ENCODE data around the gene ALDH3B2. TPM values are rescaled to one million over a fixed set of nuclear protein-coding genes. Genes with fewer than 3 reads are reported as not detected.

The ALDH3B2 gene
- total and polyA plus RNA-seq, 2 experiments from 2014 or later: not detected

DNA sequence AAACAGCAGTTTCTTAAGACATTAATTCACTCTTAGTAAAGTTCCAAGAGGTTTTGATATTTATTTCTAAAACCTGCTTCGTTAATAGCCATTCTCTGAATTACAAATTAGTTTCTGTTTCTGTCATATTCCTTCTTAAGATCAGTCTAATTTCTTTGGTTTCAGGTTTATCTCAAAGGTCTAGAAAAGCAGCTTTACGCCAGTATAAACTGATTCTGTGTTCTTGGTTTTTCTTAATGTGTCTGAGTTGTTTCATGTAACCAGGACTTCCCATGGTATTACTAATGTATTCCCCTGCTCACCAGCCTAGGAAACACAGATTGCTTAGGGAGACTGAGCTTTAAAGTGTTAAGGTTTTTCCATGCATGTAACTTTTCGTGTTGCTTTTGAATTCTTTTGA, 17.1 kb downstream of the ALDH3B2 start:
- no peak overlapping the region for H3K4me3 ChIP-seq
- H3K9me3 ChIP-seq (ENCODE audit: low read depth): no peaks in the 10 kb centered on the region
- TF ChIP-seq, protein P1, sequence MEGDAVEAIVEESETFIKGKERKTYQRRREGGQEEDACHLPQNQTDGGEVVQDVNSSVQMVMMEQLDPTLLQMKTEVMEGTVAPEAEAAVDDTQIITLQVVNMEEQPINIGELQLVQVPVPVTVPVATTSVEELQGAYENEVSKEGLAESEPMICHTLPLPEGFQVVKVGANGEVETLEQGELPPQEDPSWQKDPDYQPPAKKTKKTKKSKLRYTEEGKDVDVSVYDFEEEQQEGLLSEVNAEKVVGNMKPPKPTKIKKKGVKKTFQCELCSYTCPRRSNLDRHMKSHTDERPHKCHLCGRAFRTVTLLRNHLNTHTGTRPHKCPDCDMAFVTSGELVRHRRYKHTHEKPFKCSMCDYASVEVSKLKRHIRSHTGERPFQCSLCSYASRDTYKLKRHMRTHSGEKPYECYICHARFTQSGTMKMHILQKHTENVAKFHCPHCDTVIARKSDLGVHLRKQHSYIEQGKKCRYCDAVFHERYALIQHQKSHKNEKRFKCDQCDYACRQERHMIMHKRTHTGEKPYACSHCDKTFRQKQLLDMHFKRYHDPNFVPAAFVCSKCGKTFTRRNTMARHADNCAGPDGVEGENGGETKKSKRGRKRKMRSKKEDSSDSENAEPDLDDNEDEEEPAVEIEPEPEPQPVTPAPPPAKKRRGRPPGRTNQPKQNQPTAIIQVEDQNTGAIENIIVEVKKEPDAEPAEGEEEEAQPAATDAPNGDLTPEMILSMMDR (IDR thresholded peaks at IDR 0.05; ENCODE audit: low read depth, low read length): no peak
- H3K36me3 ChIP-seq: no peaks in the 10 kb centered on the region
- no peaks in the 10 kb centered on the region for H3K27me3 ChIP-seq
- no peak overlapping the region for H3K27ac ChIP-seq
- DNase-seq (ENCODE audit: low read depth in 1 of 2, low spot score in 1 of 2): no peak
- H3K4me1 ChIP-seq (ENCODE audit: low read depth): no peaks in the 10 kb centered on the region

DNA sequence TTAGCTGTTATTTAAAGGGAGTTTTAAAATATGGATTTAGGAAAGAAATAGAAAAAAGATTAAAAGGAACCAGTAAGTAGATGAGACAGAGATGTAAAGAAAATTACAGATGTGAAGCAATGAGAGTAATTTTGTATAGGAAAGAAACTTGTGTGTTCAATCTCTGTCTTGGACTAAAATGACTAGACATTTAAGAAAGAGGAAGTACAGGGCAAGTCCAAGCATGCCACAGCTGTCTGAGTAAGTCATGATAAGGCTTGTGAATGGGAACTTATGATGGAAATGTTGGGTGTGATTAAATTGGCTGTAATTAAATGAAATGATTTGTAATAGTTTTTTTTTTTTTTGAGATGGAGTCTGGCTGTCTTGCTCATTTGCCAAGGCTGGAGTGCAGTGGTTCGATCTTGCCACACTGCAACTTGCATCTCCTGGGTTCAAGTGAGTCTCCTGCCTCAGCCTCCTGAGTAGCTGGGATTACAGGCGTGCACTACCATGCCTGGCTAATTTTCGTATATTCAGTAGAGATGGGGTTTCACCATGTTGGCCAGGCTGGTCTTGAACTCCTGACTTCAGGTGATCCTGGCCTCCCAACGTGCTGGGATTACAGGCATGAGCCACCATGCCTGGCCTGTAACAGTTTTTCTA, 18.0 kb downstream of the ALDH3B2 start:
- TF ChIP-seq, protein P1 (IDR thresholded peaks at IDR 0.05; ENCODE audit: low read depth, low read length): no peak
- H3K4me3 ChIP-seq: no peak overlapping the region
- H3K27me3 ChIP-seq: no peaks in the 10 kb centered on the region
- no peaks in the 10 kb centered on the region for H3K36me3 ChIP-seq
- no peaks in the 10 kb centered on the region for H3K9me3 ChIP-seq (ENCODE audit: low read depth)
- no peaks in the 10 kb centered on the region for H3K4me1 ChIP-seq (ENCODE audit: low read depth)
- DNase-seq (ENCODE audit: low read depth in 1 of 2, low spot score in 1 of 2): no peak
- H3K27ac ChIP-seq: no peak overlapping the region

DNA sequence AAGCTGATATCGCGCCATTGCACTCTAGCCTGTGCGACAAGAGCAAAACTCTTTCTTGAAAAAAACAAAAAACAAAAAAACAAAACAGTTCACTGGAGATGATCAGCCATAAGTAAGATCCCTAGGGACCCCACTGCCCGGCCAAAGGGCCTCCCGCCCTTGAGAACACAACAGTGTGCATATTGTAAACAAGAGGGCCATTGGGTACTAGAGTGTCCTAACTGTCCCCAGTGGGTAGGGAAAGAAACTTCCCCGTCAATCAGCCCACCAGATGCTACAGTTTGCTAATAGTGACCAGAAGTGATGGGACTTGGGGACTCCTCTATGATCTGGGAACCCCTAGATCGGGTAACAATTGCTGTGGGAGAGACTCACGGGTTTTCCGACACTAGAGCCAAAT, 20.2 kb downstream of the ALDH3B2 start:
- H3K9me3 ChIP-seq (ENCODE audit: low read depth): no peaks in the 10 kb centered on the region
- H3K27ac ChIP-seq: no peak overlapping the region
- H3K4me3 ChIP-seq: no peak overlapping the region
- no peaks in the 10 kb centered on the region for H3K27me3 ChIP-seq
- H3K4me1 ChIP-seq (ENCODE audit: low read depth): no peaks in the 10 kb centered on the region
- no peaks in the 10 kb centered on the region for H3K36me3 ChIP-seq
- TF ChIP-seq, protein P1 (IDR thresholded peaks at IDR 0.05; ENCODE audit: low read depth, low read length): no peak
- no peak for DNase-seq (ENCODE audit: low read depth in 1 of 2, low spot score in 1 of 2)

DNA sequence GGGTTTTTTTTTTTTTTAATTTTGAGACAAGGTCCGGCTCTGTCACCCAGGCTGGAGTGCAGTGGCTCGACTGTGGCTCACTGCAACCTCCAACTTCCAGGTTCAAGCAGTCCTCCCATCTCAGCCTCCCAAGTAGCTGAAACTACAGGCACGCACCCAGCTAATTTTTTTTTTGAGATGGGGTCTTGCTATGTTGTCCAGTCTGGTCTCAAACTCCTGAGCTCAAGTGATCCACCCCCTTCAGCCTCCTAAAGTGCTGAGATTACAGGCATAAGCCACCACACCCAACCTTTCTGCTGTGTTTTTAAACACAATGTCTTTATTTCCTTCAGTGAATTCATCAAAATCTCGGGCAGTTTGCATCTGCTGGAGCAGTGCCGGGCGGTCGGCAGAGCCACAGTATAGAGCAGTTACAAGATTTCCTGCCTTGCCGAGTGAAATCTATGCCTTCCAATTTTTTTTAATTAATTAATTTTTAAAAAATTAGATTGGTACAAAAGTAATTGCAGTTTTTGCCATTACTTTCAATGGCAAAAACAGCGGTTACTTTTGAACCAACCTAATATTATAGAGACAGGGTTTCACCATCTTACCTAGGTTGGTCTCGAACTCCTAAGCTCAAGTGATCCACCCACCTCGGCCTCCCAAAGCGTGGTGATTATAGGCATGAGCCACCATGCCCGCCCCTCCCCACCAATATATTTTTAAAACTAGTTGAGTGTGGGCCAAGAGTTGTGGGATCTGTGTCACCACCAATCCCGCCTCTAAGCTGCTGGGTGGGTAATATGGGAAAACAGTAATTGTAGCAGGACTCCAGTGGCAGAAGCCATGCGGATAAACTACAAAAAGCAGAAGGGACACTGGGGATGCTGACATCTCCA, 21.2 kb downstream of the ALDH3B2 start:
- TF ChIP-seq, protein P1 (IDR thresholded peaks at IDR 0.05; ENCODE audit: low read depth, low read length): no peak
- H3K4me1 ChIP-seq (ENCODE audit: low read depth): no peaks in the 10 kb centered on the region
- no peaks in the 10 kb centered on the region for H3K36me3 ChIP-seq
- no peaks in the 10 kb centered on the region for H3K9me3 ChIP-seq (ENCODE audit: low read depth)
- H3K27ac ChIP-seq: no peak overlapping the region
- H3K27me3 ChIP-seq: no peaks in the 10 kb centered on the region
- no peak for DNase-seq (ENCODE audit: low read depth in 1 of 2, low spot score in 1 of 2)
- H3K4me3 ChIP-seq: no peak overlapping the region

DNA sequence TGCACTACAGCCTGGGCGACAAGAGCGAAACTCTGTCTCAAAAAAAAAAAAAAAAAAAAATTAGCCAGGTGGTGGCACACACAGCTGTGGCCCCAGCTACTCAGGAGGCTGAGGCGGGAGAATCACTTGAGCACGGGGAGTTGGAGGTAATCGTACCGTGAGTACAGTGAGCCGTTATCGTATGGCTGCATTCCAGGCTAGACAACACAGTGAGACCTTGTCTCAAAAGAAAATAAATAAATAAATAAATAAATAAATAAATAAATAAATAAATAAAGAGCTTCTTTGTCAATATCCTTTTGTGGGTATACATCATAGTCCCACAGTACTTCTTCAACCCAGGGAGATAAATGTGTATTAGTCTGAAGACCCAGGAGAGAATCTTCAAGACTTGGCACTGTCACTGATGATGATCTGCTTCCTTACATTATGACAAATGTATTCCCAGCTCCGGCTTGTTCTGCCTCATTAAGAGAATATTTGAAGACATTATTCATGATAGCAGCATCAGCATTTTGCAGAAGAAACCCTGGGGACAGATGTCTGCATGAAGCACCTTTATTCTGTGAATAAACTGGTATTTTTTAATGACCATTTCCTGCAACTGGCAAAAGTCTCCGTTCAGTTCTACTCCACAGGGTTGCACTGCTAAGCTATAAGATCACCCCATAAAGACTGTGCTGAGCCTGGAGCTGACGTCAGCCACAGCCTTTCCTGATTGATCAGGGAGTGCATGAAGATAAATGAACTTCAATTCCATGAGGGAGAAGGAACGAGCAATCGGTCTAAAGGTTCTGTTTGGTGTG, 22.2 kb downstream of the ALDH3B2 start:
- no peak overlapping the region for H3K27ac ChIP-seq
- H3K9me3 ChIP-seq (ENCODE audit: low read depth): no peaks in the 10 kb centered on the region
- no peaks in the 10 kb centered on the region for H3K27me3 ChIP-seq
- DNase-seq (ENCODE audit: low read depth in 1 of 2, low spot score in 1 of 2): no peak
- TF ChIP-seq, protein P1 (IDR thresholded peaks at IDR 0.05; ENCODE audit: low read depth, low read length): no peak
- no peaks in the 10 kb centered on the region for H3K36me3 ChIP-seq
- no peak overlapping the region for H3K4me3 ChIP-seq
- no peaks in the 10 kb centered on the region for H3K4me1 ChIP-seq (ENCODE audit: low read depth)

All from cardiac muscle cell (in vitro differentiated cells and primary cell).